ENCODE results near the gene PRSS38. TPM values are rescaled to one million over a fixed set of nuclear protein-coding genes. Genes with fewer than 3 reads are reported as not detected.

PRSS38 gene
- total and polyA plus RNA-seq, 4 donors, result not detected

GRCh38 chr1:227769936-227770494 is 45.5 kb upstream of the PRSS38 start:
- no peaks in the 10 kb centered on the region for H3K4me1 ChIP-seq (ENCODE audit: control insufficient read depth in 1 of 2, insufficient read depth in 2 of 2, low read length in 2 of 2)
- H3K4me3 ChIP-seq (ENCODE audit: low read length in 2 of 2), result no peak overlapping the region
- peak in 1 of 2 donors; percentile 66 for DNase-seq
- intact Hi-C loops (cut with DNase I), result loop anchor here in 1 of 2 donors (10.0 kb wide), 1 partner anchor 115 kb away; no protein-coding TSS in a partner anchor
- ATAC-seq (ENCODE audit: low FRiP score), result no peak
- WGBS, 2 donors, result 93 to 94% methylated on average over 15 of the region's 15 CpGs
- H3K27ac ChIP-seq (ENCODE audit: low read depth in 1 of 2, low read length in 2 of 2), result no peak overlapping the region
- H3K27me3 ChIP-seq (ENCODE audit: control insufficient read depth in 1 of 2, insufficient read depth in 2 of 2, low read length in 1 of 2), result no peaks in the 10 kb centered on the region
- no peaks in the 10 kb centered on the region for H3K9me3 ChIP-seq (ENCODE audit: control insufficient read depth, low read length)
- H3K36me3 ChIP-seq (ENCODE audit: control insufficient read depth in 1 of 2, insufficient read depth in 2 of 2, low read length in 1 of 2), result peaks cover 0 to 9% of the 10 kb centered on the region in 2 donors

GRCh38 chr1:227770812-227771211 is 44.7 kb upstream of the PRSS38 start:
- intact Hi-C loops (cut with DNase I), result no loop called here
- DNase-seq (peak in 1 of 2 donors; percentile 50), ATAC-seq (ENCODE audit: low FRiP score) (no peak)
- Histone ChIP-seq H3K27me3 (ENCODE audit: control insufficient read depth in 1 of 2, insufficient read depth in 2 of 2, low read length in 1 of 2) (no peaks in the 10 kb centered on the region), H3K9me3 (ENCODE audit: control insufficient read depth, low read length) (no peaks in the 10 kb centered on the region), H3K4me1 (ENCODE audit: control insufficient read depth in 1 of 2, insufficient read depth in 2 of 2, low read length in 2 of 2) (no peaks in the 10 kb centered on the region), H3K36me3 (ENCODE audit: control insufficient read depth in 1 of 2, insufficient read depth in 2 of 2, low read length in 1 of 2) (peaks cover 0 to 9% of the 10 kb centered on the region in 2 donors), H3K4me3 (ENCODE audit: low read length in 2 of 2) (no peak overlapping the region), H3K27ac (ENCODE audit: low read depth in 1 of 2, low read length in 2 of 2) (no peak overlapping the region)
- WGBS, 2 donors, result 95 to 96% methylated on average over 13 of the region's 13 CpGs

- ATAC-seq (ENCODE audit: low FRiP score) (no peak), DNase-seq (peak in 1 of 2 donors; percentile 32)
- intact Hi-C loops (cut with DNase I), result no loop called here
- Histone ChIP-seq H3K27me3 (ENCODE audit: control insufficient read depth in 1 of 2, insufficient read depth in 2 of 2, low read length in 1 of 2) (no peaks in the 10 kb centered on the region), H3K36me3 (ENCODE audit: control insufficient read depth in 1 of 2, insufficient read depth in 2 of 2, low read length in 1 of 2) (peaks cover 0 to 9% of the 10 kb centered on the region in 2 donors), H3K4me3 (ENCODE audit: low read length in 2 of 2) (no peak overlapping the region), H3K27ac (ENCODE audit: low read depth in 1 of 2, low read length in 2 of 2) (no peak overlapping the region), H3K4me1 (ENCODE audit: control insufficient read depth in 1 of 2, insufficient read depth in 2 of 2, low read length in 2 of 2) (no peaks in the 10 kb centered on the region), H3K9me3 (ENCODE audit: control insufficient read depth, low read length) (no peaks in the 10 kb centered on the region)
- 94 to 96% methylated on average over 8 of the region's 8 CpGs for WGBS, 2 donors
Measured at GRCh38 chr1:227771326-227771725, 44.1 kb upstream of the PRSS38 start.

GRCh38 chr1:227771771-227772170 is 43.7 kb upstream of the PRSS38 start:
- WGBS, 2 donors, result 95 to 98% methylated on average over 7 of the region's 7 CpGs

GRCh38 chr1:227773558-227773957 is 41.9 kb upstream of the PRSS38 start:
- peak in 1 of 2 donors; percentile 43 for DNase-seq
- H3K9me3 ChIP-seq (ENCODE audit: control insufficient read depth, low read length), result no peaks in the 10 kb centered on the region
- no peaks in the 10 kb centered on the region for H3K36me3 ChIP-seq (ENCODE audit: control insufficient read depth in 1 of 2, insufficient read depth in 2 of 2, low read length in 1 of 2)
- no peaks in the 10 kb centered on the region for H3K4me1 ChIP-seq (ENCODE audit: control insufficient read depth in 1 of 2, insufficient read depth in 2 of 2, low read length in 2 of 2)
- intact Hi-C loops (cut with DNase I), result no loop called here
- 89 to 96% methylated on average over 15 of the region's 15 CpGs for WGBS, 2 donors
- no peak overlapping the region for H3K27ac ChIP-seq (ENCODE audit: low read depth in 1 of 2, low read length in 2 of 2)
- no peak for ATAC-seq (ENCODE audit: low FRiP score)
- no peaks in the 10 kb centered on the region for H3K27me3 ChIP-seq (ENCODE audit: control insufficient read depth in 1 of 2, insufficient read depth in 2 of 2, low read length in 1 of 2)
- no peak overlapping the region for H3K4me3 ChIP-seq (ENCODE audit: low read length in 2 of 2)

More at GRCh38 chr1:227771771-227772170, 43.7 kb upstream of the PRSS38 start:
- Histone ChIP-seq H3K4me1 (ENCODE audit: control insufficient read depth in 1 of 2, insufficient read depth in 2 of 2, low read length in 2 of 2) (no peaks in the 10 kb centered on the region), H3K9me3 (ENCODE audit: control insufficient read depth, low read length) (no peaks in the 10 kb centered on the region), H3K27me3 (ENCODE audit: control insufficient read depth in 1 of 2, insufficient read depth in 2 of 2, low read length in 1 of 2) (no peaks in the 10 kb centered on the region), H3K4me3 (ENCODE audit: low read length in 2 of 2) (no peak overlapping the region), H3K36me3 (ENCODE audit: control insufficient read depth in 1 of 2, insufficient read depth in 2 of 2, low read length in 1 of 2) (peaks cover 0 to 9% of the 10 kb centered on the region in 2 donors), H3K27ac (ENCODE audit: low read depth in 1 of 2, low read length in 2 of 2) (no peak overlapping the region)
- peak in 1 of 2 donors; percentile 33 for DNase-seq
- intact Hi-C loops (cut with DNase I), result no loop called here
- ATAC-seq (ENCODE audit: low FRiP score), result no peak

GRCh38 chr1:227774051-227774731 is 41.3 kb upstream of the PRSS38 start:
- ATAC-seq (ENCODE audit: low FRiP score), result no peak
- intact Hi-C loops (cut with DNase I), result no loop called here
- DNase-seq, result peak in 1 of 2 donors; percentile 71
- WGBS, 2 donors, result 90 to 91% methylated on average over 13 of the region's 13 CpGs
- H3K4me3 ChIP-seq (ENCODE audit: low read length in 2 of 2), result no peak overlapping the region
- no peaks in the 10 kb centered on the region for H3K4me1 ChIP-seq (ENCODE audit: control insufficient read depth in 1 of 2, insufficient read depth in 2 of 2, low read length in 2 of 2)
- no peaks in the 10 kb centered on the region for H3K36me3 ChIP-seq (ENCODE audit: control insufficient read depth in 1 of 2, insufficient read depth in 2 of 2, low read length in 1 of 2)
- peak overlapping the region in 1 of 2 donors; percentile 6 for H3K27ac ChIP-seq (ENCODE audit: low read depth in 1 of 2, low read length in 2 of 2)
- H3K27me3 ChIP-seq (ENCODE audit: control insufficient read depth in 1 of 2, insufficient read depth in 2 of 2, low read length in 1 of 2), result no peaks in the 10 kb centered on the region
- no peaks in the 10 kb centered on the region for H3K9me3 ChIP-seq (ENCODE audit: control insufficient read depth, low read length)

GRCh38 chr1:227774821-227775661 is 40.4 kb upstream of the PRSS38 start:
- peak; percentile 51 for ATAC-seq (ENCODE audit: low FRiP score)
- Histone ChIP-seq H3K27ac (ENCODE audit: low read depth in 1 of 2, low read length in 2 of 2) (peak overlapping the region in 1 of 2 donors; percentile 6), H3K36me3 (ENCODE audit: control insufficient read depth in 1 of 2, insufficient read depth in 2 of 2, low read length in 1 of 2) (no peaks in the 10 kb centered on the region), H3K27me3 (ENCODE audit: control insufficient read depth in 1 of 2, insufficient read depth in 2 of 2, low read length in 1 of 2) (no peaks in the 10 kb centered on the region), H3K4me3 (ENCODE audit: low read length in 2 of 2) (no peak overlapping the region), H3K4me1 (ENCODE audit: control insufficient read depth in 1 of 2, insufficient read depth in 2 of 2, low read length in 2 of 2) (no peaks in the 10 kb centered on the region), H3K9me3 (ENCODE audit: control insufficient read depth, low read length) (no peaks in the 10 kb centered on the region)
- intact Hi-C loops (cut with DNase I), result no loop called here
- DNase-seq, result peak in 1 of 2 donors; percentile 81
- WGBS, 2 donors, result 22 to 35% methylated on average over 42 of the region's 42 CpGs

GRCh38 chr1:227775841-227776240 is 39.6 kb upstream of the PRSS38 start:
- ATAC-seq (ENCODE audit: low FRiP score), result no peak
- 94 to 97% methylated on average over 10 of the region's 10 CpGs for WGBS, 2 donors
- DNase-seq, result no peak
- Histone ChIP-seq H3K9me3 (ENCODE audit: control insufficient read depth, low read length) (no peaks in the 10 kb centered on the region), H3K27ac (ENCODE audit: low read depth in 1 of 2, low read length in 2 of 2) (no peak overlapping the region), H3K27me3 (ENCODE audit: control insufficient read depth in 1 of 2, insufficient read depth in 2 of 2, low read length in 1 of 2) (no peaks in the 10 kb centered on the region), H3K4me1 (ENCODE audit: control insufficient read depth in 1 of 2, insufficient read depth in 2 of 2, low read length in 2 of 2) (no peaks in the 10 kb centered on the region), H3K36me3 (ENCODE audit: control insufficient read depth in 1 of 2, insufficient read depth in 2 of 2, low read length in 1 of 2) (no peaks in the 10 kb centered on the region), H3K4me3 (ENCODE audit: low read length in 2 of 2) (no peak overlapping the region)
- intact Hi-C loops (cut with DNase I), result no loop called here

Data from aorta (tissue), 5 donors.